Measurements from ENCODE around the gene IKZF3.
"Not testable (repeated sequence)": the region's sequence is repeated elsewhere in the genome, so short reads cannot be mapped to it uniquely, and the experiment has no call there.

The IKZF3 gene

DNA sequence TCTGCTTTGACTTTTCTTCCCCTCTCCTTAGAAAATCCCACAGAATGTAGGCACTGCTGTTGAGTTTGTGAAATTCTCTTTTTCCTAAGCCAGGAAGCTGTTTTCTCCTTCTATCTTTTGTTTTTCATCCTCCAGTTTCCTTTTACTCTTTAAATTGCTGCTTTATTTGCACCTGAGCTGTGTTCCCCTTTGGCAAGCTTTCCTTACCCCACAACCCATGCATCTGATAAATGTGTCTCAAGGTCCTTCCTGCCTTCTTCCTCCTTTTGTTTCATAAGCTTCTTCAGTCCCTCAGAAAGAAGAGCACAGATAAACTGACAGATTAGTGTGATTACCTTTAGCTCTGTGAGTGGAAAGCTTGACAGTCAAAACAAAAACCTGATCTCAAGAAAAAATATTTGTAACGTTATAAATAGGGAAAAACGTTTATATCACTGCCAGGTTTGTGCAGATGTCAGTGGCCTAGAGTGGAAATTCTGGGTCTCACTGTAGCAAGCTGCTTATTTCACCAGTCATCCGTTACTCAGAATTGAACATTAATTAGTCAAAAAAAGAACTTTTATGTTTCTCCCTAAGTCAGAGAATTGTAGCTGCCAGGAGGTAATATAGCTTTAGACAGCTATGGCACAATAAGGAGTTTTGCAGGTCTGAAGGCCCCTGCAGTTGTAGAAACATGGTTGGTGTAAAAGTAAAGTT is 30.7 kb upstream of the IKZF3 start:
- no peak for DNase-seq (ENCODE audit: low spot score)
- TF ChIP-seq, protein P1, sequence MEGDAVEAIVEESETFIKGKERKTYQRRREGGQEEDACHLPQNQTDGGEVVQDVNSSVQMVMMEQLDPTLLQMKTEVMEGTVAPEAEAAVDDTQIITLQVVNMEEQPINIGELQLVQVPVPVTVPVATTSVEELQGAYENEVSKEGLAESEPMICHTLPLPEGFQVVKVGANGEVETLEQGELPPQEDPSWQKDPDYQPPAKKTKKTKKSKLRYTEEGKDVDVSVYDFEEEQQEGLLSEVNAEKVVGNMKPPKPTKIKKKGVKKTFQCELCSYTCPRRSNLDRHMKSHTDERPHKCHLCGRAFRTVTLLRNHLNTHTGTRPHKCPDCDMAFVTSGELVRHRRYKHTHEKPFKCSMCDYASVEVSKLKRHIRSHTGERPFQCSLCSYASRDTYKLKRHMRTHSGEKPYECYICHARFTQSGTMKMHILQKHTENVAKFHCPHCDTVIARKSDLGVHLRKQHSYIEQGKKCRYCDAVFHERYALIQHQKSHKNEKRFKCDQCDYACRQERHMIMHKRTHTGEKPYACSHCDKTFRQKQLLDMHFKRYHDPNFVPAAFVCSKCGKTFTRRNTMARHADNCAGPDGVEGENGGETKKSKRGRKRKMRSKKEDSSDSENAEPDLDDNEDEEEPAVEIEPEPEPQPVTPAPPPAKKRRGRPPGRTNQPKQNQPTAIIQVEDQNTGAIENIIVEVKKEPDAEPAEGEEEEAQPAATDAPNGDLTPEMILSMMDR (IDR thresholded peaks at IDR 0.05; ENCODE audit: extremely low read depth, missing control alignments), result no peak

DNA sequence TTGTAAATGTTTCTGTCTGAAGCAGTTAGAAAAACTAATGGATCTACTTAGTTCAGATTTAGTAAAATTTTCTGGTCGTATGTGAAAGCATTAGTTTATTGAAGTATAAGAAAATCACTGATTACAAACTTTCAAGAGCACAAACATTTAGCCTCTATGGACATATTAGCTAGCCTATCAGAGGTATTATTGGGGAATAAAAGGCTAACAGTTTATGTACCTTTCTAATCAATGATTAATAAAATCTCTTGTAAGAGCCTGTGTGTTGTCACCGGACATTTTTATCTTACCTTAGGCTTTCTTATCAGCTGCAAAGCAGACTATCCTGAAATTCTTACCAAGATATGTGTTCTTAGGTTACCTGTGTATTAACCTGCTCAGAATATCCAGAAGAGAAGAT is 25.1 kb upstream of the IKZF3 start:
- DNase-seq (ENCODE audit: low spot score), result no peak
- TF ChIP-seq, protein P1 (IDR thresholded peaks at IDR 0.05; ENCODE audit: extremely low read depth, missing control alignments), result no peak

DNA sequence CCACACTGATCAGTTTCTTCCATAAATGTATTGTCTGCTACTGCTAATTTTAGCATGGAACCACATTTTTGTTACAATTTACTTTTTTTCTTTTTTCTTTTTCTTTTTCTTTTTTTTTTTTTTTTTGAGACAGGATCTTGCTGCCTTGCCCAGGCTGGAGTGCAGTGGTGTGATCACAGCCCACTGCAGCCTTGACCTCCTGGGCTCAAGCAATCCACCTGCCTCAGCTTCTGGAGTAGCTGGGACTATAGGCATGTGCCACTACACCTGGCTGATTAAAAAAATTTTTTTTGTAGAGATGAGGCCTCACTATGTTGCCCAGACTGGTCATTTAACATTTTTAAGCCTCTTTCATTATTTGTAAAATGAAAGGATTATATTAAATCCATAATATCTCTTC is 23.0 kb upstream of the IKZF3 start:
- TF ChIP-seq, protein P1 (IDR thresholded peaks at IDR 0.05; ENCODE audit: extremely low read depth, missing control alignments), result no peak
- no peak for DNase-seq (ENCODE audit: low spot score)

DNA sequence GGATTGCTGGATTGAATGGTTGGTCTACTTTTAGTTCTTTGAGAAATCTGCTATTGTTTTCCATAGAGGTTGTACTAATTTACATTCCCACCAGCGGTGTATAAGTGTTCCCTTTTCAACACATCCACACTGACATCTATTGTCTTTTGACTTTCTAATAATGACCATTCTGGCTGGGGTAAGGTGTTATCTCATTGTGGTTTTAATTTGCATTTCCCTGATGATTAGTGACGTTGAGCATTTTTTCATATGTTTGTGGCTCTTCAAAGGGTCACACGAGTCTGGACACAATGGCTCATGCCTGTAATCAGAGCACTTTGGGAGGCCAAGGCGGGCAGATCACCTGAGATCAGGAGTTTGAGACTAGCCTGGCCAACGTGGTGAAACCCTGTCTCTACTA is 22.0 kb upstream of the IKZF3 start:
- DNase-seq (ENCODE audit: low spot score), result not testable (repeated sequence)

DNA sequence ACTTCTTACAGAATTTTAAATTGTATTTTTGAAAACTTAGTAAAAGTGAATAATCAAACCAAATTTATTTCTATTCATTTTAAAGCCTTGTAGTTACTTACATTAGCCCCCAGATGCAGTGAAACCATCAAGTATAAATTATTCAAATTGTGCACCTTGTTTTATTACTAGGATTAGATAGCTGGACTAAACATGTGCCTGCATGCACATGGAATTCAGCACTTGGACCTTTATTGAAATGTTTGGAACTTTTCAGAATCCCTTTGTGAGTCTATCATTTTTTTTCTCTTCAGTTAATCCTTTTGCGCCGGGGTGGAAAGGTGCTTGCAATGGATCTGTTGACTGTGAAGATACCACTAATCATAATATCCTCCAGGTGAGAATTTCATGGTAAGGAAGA is 8.6 kb upstream of the IKZF3 start:
- DNase-seq (ENCODE audit: low spot score), result no peak
- TF ChIP-seq, protein P1 (IDR thresholded peaks at IDR 0.05; ENCODE audit: extremely low read depth, missing control alignments), result no peak

DNA sequence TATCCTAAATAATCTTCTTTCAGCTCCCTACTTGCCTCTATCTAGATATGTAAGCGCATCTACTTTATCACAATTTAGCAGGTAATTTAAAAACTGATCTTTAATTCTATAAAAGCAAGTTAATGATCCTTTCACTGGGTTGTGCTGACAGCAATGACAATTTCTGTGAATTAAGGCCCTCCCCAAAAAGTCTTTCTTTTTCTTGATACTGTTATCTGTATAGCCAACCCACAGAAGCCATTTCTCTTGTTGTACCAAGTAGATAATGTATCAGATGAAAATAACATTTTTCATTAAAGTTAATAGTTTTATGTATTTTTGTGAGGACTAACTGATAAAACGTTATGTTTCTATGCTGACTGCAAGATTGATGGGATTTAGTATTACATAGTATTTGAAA is 7.7 kb upstream of the IKZF3 start:
- TF ChIP-seq, protein P1 (IDR thresholded peaks at IDR 0.05; ENCODE audit: extremely low read depth, missing control alignments), result no peak
- DNase-seq (ENCODE audit: low spot score), result no peak

DNA sequence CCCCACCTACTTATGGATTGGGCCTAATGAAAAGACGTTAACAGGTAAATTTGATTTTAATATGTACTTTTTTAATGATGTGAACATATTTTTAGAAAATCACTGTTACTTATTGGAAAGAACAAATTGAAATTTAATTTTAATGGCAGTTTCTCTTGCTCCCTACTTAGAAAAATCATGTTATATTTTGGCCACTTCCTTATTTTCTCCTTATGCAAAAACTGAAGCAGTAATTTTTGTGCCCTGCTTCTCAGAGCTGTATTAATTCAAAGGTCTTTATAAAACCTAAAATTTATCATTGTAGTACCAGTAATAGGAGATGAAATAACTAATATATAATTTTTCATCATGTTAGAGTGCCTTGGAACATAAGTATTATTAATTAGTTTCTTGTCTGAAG is 6.7 kb upstream of the IKZF3 start:
- DNase-seq (ENCODE audit: low spot score), result no peak
- TF ChIP-seq, protein P1 (IDR thresholded peaks at IDR 0.05; ENCODE audit: extremely low read depth, missing control alignments), result no peak

DNA sequence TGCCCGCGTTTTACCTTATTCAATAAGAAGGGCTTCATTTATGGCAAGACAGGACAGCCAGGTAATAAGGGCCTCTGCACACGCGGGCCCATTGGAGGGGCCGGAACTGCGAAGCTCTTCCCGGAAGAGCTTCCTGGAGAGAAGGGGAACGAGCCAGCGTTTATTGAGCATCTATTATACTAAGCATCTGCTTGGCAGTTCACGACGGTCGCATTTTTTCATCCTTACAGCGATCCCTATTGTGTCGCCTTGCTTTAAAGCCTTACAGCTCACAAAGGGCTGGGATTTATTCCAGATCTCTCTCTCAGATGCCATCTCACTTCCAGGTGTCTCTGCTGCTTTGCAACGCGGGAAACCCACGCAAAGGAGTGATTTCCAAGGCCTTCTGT is 4.4 kb upstream of the IKZF3 start:
- TF ChIP-seq, protein P1 (IDR thresholded peaks at IDR 0.05; ENCODE audit: extremely low read depth, missing control alignments), result no peak
- no peak for DNase-seq (ENCODE audit: low spot score)
